HG02884 (cell line): ENCODE data around the gene CMAS.

Experiments
- ATAC-seq: cut with Tn5 transposase; IDR thresholded peaks from one replicate; pipeline ENCODE4 v1.9.1; 2021; ENCODE audit warnings: mild to moderate bottlenecking, moderate library complexity; ENCODE audit not compliant: unreplicated experiment

The CMAS gene

DNA sequence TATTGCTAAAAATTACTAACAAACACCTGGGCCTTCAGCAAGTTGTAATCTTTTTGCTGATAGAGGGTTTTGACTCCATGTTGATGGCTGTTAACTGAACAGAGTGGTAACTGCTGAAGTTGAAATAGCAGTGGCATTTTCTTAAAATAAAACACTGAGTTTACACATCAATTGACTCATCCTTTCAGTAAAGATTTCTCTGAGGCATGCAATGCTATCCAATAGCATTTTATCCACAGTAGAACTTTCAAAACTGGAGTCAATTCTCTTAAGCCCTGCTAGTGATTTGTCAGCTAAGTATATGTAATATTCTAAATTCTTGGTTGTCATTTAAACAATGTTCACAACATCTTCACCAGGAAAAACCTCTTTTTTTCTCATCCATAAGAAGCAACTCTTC, 59.5 kb downstream of the CMAS start:
- no peak for ATAC-seq

- ATAC-seq: no peak
Measured at GRCh38 chr12:22110176-22110575, 64.2 kb downstream of the CMAS start.
